ENCODE data around the gene DMPK.

DNA sequence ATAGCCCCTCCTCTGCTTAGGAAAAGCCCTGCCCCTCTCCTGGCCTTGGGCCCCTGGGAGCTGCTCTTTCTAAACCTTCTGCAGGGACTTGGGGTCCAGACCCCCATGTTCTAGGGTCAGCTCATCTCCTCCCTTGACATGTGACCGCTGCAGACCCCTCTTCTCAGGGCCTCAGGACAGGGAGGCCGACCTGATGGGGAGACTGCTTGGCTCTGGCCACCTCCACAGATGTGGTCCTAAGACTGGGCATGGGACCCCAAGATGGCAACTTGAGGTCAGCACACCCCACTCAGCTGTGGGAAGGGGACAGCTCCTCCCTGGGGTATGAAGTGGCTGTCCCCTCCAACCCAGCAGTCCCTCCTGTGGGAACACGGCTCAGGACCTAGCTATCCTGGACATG lies 9.4 kb downstream of the DMPK start:
- TF ChIP-seq RBFOX2 (IDR thresholded peaks at IDR 0.05; ENCODE audit: low read depth, low read length) (no peak), SMAD1 (IDR thresholded peaks at IDR 0.05; ENCODE audit: low read depth, low read length, partially characterized antibody) (no peak), NRF1 (conservative IDR thresholded peaks at IDR 0.05 in 1 of 2, IDR thresholded peaks at IDR 0.05 in 1 of 2) (no peak), RFX7 (CRISPR knock-in tag; IDR thresholded peaks at IDR 0.05) (no peak), MAFG (tag; conservative IDR thresholded peaks at IDR 0.05) (no peak), MYC (IDR thresholded peaks at IDR 0.05; ENCODE audit: low read depth, low read length) (no peak), MYC (CRISPR knock-in tag; IDR thresholded peaks at IDR 0.05; ENCODE audit: borderline replicate concordance, low read depth) (no peak)
- TF ChIP-seq, protein P1, sequence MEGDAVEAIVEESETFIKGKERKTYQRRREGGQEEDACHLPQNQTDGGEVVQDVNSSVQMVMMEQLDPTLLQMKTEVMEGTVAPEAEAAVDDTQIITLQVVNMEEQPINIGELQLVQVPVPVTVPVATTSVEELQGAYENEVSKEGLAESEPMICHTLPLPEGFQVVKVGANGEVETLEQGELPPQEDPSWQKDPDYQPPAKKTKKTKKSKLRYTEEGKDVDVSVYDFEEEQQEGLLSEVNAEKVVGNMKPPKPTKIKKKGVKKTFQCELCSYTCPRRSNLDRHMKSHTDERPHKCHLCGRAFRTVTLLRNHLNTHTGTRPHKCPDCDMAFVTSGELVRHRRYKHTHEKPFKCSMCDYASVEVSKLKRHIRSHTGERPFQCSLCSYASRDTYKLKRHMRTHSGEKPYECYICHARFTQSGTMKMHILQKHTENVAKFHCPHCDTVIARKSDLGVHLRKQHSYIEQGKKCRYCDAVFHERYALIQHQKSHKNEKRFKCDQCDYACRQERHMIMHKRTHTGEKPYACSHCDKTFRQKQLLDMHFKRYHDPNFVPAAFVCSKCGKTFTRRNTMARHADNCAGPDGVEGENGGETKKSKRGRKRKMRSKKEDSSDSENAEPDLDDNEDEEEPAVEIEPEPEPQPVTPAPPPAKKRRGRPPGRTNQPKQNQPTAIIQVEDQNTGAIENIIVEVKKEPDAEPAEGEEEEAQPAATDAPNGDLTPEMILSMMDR (IDR thresholded peaks at IDR 0.05 in 2 of 3, conservative IDR thresholded peaks at IDR 0.05 in 1 of 3; ENCODE audit: insufficient read depth in 2 of 3, low read depth in 1 of 3, low read length in 3 of 3), result no peak

All from K562 (cell line).